ENCODE measurements around the gene TNFRSF1B.

TNFRSF1B gene

GRCh38 chr1:12189328-12189682, 22.5 kb downstream of the TNFRSF1B start:
- no peak for DNase-seq (ENCODE audit: low read depth in 1 of 2, low spot score in 1 of 2)

DNA sequence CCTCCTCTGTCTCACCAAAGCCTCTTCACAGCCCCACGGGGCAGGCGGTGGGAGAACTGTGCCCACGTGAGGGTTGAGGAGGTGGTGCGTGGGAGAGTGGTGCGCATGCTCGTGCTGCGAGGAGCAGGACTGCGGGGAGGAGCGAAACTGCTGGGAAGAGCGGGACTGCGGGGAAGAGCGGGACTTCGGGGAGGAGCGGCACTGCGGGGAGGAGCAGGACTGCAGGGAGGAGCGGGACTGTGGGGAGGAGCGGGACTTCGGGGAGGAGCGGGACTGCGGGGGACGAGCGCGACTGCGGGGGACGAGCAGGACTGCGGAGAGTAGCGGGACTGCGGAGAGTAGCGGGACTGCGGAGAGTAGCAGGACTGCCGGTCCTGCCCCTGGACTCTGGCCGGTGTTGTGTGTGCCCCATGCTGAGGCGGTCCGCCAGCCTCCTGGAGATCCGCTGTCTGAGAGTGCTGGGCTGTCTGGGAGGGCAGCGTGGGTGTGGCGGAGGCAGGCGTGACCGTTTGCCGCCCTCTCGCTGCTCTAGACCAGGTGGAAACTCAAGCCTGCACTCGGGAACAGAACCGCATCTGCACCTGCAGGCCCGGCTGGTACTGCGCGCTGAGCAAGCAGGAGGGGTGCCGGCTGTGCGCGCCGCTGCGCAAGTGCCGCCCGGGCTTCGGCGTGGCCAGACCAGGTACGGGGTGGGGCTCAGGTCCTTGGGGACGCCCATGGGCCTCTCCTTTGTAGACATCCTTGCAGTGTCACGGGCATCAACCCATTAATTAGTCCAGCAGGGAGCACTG, 24.6 kb downstream of the TNFRSF1B start:
- DNase-seq (ENCODE audit: low read depth in 1 of 2, low spot score in 1 of 2): no peak

DNA sequence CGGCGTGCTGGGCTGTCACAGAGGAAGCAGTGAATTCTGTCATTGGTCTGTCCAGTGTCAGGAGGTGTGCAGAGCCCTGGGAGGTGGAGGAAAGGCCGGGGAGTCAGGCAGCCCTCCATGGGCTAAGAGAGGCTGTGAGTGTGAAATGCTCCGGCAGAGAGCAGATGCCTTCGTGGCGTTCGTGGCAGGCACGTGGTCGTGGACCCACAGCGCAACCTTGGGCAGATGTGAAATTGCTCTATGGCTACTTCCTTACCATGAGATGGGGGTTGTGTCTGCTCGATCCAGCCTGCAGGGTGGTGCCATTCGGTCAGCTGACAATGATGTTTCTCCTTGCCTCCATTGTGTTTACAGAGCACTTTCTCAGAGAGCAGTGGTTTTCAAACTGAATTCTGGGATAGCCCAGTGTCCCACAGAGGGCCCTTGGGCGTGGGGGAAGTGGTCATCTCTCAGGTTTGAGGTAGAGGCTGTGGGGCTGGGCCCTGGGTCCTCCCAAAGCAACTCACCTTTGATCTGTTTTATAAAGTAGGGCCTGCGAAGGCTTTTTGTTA, 27.9 kb downstream of the TNFRSF1B start:
- no peak for DNase-seq (ENCODE audit: low read depth in 1 of 2, low spot score in 1 of 2)

DNA sequence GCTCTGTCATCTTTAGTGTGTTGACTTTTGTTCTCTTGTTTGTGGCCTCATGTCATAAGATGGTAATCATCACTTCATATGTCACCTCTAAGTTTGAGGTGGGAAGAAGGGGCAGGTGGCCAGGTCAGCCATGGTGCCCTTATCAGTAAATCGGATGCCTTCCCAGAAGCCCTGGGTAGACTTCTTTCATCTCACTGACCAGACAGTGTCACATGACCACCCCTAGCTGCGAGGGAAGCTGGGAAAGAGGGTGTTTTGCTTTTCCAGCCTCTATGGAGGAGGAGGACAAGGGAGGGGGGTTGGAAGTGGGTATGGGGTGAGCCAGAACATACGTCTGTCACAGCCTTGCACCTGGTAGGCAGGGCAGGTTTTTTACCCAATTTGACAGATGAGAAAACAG, 28.6 kb downstream of the TNFRSF1B start:
- DNase-seq (ENCODE audit: low read depth in 1 of 2, low spot score in 1 of 2): no peak

DNA sequence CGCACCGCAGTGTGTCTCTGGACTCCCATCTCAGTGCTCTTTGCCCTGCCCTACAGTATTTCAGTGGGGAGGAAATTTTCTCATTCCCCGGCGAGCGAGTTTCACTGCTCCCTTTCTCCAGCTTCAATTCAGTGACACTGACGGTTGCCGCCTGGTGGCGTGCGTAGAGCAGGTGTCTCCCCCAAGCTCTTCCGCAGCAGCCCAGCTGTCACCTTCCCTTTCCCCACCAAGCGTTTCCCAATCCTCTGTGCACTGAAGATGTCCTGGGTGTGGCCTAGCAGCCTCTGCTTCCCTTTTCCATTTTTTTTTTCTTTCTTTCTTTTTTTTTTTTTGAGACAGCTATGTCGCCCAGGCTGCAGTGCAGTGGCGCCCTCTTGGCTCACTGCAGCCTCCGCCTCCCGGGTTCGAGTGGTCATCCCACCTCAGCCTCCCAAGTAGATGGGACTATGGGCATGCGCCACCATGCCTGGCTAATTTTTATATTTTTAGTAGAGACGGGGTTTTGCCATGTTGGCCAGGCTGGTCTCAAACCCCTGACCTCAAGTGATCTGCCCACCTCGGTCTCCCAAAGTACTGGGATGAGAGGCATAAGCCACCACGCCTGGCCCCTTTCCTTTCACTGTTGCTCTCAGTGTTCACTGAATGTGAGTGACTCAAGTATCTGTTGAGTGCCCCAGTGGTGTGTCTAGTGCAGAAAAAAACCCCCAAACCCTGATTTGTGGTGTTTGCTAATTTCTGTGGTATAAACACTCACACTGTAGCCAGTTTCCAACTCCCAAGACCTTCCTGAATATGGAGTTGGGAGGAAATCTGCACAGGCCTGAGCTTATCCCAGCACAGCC, 30.1 kb downstream of the TNFRSF1B start:
- no peak for DNase-seq (ENCODE audit: low read depth in 1 of 2, low spot score in 1 of 2)

GRCh38 chr1:12197483-12197880, 30.7 kb downstream of the TNFRSF1B start:
- no peak for DNase-seq (ENCODE audit: low read depth in 1 of 2, low spot score in 1 of 2)

GRCh38 chr1:12200208-12200607, 33.4 kb downstream of the TNFRSF1B start:
- no peak for DNase-seq (ENCODE audit: low read depth in 1 of 2, low spot score in 1 of 2)

- peak in 1 of 2 donors; percentile 24 for DNase-seq (ENCODE audit: low read depth in 1 of 2, low spot score in 1 of 2)
Measured at GRCh38 chr1:12201352-12202189, 34.8 kb downstream of the TNFRSF1B start.

GRCh38 chr1:12202190-12202497, 35.4 kb downstream of the TNFRSF1B start:
- DNase-seq (ENCODE audit: low read depth in 1 of 2, low spot score in 1 of 2): no peak

DNA sequence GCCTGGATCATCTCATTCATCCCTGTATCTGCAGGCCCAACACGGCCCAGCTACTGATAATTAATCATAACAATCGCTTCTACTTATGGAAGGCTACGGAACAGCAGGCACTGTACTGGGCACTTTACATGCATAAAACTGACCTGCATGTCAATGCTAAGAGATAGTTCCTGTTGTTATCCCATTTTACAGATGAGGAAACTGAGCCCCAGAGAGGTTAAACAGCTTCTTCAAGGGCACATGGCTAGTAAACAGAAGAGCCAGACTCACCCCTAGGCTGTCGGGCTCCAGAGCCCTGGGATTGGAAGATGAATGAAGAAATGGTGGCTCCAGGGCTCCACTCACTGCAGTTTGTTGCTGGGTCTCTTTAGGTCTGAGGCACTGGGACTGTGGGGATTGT, 35.8 kb downstream of the TNFRSF1B start:
- no peak for DNase-seq (ENCODE audit: low read depth in 1 of 2, low spot score in 1 of 2)

GRCh38 chr1:12203216-12204007, 36.6 kb downstream of the TNFRSF1B start:
- DNase-seq (ENCODE audit: low read depth in 1 of 2, low spot score in 1 of 2): no peak

- peak in 1 of 2 donors; percentile 66 for DNase-seq (ENCODE audit: low read depth in 1 of 2, low spot score in 1 of 2)
Measured at GRCh38 chr1:12204140-12204539, 37.3 kb downstream of the TNFRSF1B start.

DNA sequence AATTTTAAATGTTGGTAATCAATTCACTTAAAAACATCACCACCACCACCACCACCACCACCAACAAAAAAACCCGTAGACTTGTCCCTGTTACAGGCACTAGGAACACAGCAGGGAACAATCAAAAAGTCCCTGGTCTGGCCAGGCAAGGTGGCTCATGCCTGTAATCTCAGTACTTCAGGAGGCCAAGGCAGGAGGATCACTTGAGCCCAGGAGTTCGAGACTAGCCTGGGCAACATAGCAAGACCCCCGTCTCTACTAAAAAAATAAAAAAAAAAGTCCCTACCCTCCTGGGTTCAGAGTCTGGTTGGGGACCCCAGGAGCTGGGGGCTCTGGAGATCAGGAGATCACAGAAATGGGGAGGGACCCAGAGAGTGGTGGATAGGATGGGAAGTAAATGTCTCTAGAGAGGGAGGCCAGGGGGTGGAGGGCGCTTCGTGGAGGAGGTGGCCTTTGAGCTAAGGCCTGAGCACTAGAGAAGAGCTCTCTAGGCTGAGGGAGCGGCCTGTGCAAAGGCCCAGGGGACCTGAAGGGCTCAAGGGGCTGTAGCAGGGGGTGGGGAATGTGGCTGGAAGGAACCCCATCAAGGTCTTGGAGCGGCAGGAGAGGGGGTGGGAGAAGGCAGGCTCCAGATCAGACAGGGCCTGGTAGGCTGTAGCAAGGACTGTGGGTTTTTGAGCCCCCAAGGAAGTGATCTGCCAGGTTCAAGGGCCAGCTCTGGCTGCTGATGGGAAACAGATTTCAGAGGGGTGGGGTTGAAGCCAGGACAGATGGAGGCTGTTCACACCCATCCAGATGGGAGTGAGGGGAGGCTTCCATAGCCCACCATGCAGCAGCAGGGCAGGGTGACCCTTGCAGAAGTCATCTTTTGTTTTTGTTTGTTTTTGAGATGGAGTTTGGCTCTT, 38.2 kb downstream of the TNFRSF1B start:
- DNase-seq (ENCODE audit: low read depth in 1 of 2, low spot score in 1 of 2): no peak

DNA sequence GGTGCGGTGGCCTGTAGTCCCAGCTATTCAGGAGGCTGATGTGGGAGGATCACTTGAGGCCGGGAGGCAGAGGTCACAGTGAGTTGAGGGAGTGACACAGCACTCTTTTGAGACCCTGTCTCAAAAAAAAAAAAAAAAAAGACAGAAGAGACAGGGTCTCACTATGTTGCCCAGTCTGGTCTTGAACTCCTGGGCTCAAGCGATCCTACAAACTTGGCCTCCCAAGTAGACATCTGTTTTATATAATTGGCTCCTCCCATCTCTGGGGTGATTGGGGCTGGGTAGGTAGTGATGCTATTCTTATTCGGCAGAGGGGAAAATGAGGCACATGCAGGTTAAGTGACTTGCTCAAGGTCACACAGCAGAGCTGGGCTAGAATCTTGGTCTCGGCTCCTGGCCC, 39.4 kb downstream of the TNFRSF1B start:
- DNase-seq (ENCODE audit: low read depth in 1 of 2, low spot score in 1 of 2): no peak

GRCh38 chr1:12206792-12207424, 40.1 kb downstream of the TNFRSF1B start:
- DNase-seq (ENCODE audit: low read depth in 1 of 2, low spot score in 1 of 2): no peak

DNA sequence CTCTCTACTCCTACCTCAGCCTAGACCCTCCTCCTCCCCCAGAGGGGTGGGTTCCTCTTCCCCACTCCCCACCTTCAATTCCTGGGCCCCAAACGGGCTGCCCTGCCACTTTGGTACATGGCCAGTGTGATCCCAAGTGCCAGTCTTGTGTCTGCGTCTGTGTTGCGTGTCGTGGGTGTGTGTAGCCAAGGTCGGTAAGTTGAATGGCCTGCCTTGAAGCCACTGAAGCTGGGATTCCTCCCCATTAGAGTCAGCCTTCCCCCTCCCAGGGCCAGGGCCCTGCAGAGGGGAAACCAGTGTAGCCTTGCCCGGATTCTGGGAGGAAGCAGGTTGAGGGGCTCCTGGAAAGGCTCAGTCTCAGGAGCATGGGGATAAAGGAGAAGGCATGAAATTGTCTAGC, 41.5 kb downstream of the TNFRSF1B start:
- DNase-seq (ENCODE audit: low read depth in 1 of 2, low spot score in 1 of 2): no peak

GRCh38 chr1:12208764-12209494, 42.1 kb downstream of the TNFRSF1B start:
- peak; percentile 82 to 87 for DNase-seq (ENCODE audit: low read depth in 1 of 2, low spot score in 1 of 2)

- no peak for DNase-seq (ENCODE audit: low read depth in 1 of 2, low spot score in 1 of 2)
Measured at GRCh38 chr1:12209495-12209832, 42.7 kb downstream of the TNFRSF1B start.
